Spinal cord (tissue), 10 donors: ENCODE results near the gene CFAP298. TPM values are rescaled to one million over a fixed set of nuclear protein-coding genes. Genes with fewer than 3 reads are reported as not detected.
A peak's percentile ranks its signal among the peaks of the same experiment; 100 is the strongest.

Experiments used
- DNase-seq, 6 donors: peaks; one replicate each; pipeline versions ENCODE4 v3.0.0 to v3.0.0-alpha.2; 2013 to 2015; ENCODE audit warnings: low spot score in 6 of 6, low read depth in 4 of 6
- H3K27ac ChIP-seq: one replicate; pipeline ENCODE4 v1.5.1; 2013; ENCODE audit warnings: low read depth, low read length, control low read depth
- H3K27me3 ChIP-seq: one replicate; pipeline ENCODE4 v1.6.1; 2013; ENCODE audit warnings: low read length; ENCODE audit not compliant: control insufficient read depth, insufficient read depth
- H3K36me3 ChIP-seq: one replicate; pipeline ENCODE4 v1.6.1; 2013; ENCODE audit warnings: low read length; ENCODE audit not compliant: control insufficient read depth, insufficient read depth
- H3K4me1 ChIP-seq: one replicate; pipeline ENCODE4 v1.6.1; 2013; ENCODE audit warnings: low read length; ENCODE audit not compliant: control insufficient read depth, insufficient read depth
- H3K4me3 ChIP-seq: one replicate; pipeline ENCODE4 v1.5.1; 2013; ENCODE audit warnings: low read depth, low read length, control low read depth
- H3K9me3 ChIP-seq: one replicate; pipeline ENCODE4 v1.6.1; 2013; ENCODE audit warnings: low read length; ENCODE audit not compliant: control insufficient read depth, insufficient read depth
- WGBS: methylation state at CpG from one replicate; pipeline ENCODE4 v1.1.5; 2013; ENCODE audit warnings: missing lambda C conversion rate; ENCODE audit not compliant: insufficient coverage; 5-methylcytosine and 5-hydroxymethylcytosine counted together
- polyA plus RNA-seq, 2 donors: library from polyadenylated mRNA; unstranded; fragments of 120-200 nt; gene quantifications; one replicate each; pipeline ENCODE4 v1.2.1, GENCODE V29; 2013; ENCODE audit not compliant: insufficient read length in 2 of 2
- total RNA-seq, 2 donors: library from RNA; depleted of rRNA in 1 of 2; stranded (reverse); fragments of 120-200 nt in 1 of 2; fragments of >200 nt in 1 of 2; gene quantifications; one replicate each; pipeline versions ENCODE4 v1.2.3 to v1.2.4, GENCODE V29; 2013 to 2014
- donor health status: healthy.

CFAP298 gene
- total and polyA plus RNA-seq, 4 donors: 21.6 to 60.4 (median 53.4) TPM

GRCh38 chr21:32585970-32586369, 26.2 kb downstream of the CFAP298 start:
- H3K27me3 ChIP-seq: no peaks in the 10 kb centered on the region
- H3K4me3 ChIP-seq: no peak overlapping the region
- WGBS: 80% methylated on average over 9 of the region's 9 CpGs
- no peaks in the 10 kb centered on the region for H3K9me3 ChIP-seq
- H3K27ac ChIP-seq: no peak overlapping the region
- no peak for DNase-seq
- no peaks in the 10 kb centered on the region for H3K4me1 ChIP-seq
- peaks cover 21% of the 10 kb centered on the region for H3K36me3 ChIP-seq

DNA sequence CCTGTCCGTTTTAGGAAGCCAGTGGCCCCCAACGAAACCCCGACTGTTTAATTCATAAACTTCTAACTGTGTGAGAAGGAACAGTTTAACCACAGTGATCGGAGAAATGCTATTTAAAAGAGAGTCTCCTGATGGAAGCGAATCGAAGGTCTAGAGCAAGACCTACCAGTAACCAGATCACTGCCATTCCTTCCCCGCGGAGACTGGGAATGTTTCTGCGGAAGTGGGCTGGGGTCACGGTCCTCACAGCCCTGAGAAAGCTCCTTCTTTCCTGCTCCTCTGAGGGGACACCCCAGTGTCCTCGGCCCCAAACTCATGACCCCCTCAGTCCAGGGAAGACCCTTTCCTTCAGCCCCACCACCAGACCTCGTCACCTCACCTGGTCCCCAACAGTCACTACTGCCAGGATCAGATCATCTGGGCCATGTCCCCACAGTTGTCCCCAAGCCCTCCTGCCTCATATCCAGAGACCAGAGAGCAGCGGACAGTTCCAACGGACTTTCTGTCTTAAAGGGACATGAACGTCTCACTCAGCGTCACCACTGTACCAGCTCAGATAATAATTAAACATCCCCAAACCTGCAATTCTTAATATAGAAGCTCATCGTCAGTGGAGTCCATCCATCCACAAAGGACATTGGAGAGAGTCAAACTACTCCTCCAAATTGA, 27.0 kb downstream of the CFAP298 start, which contains the start of gene TCP10L:
TSS of gene TCP10L (minus strand) at position 482 of the 669 bp plus-strand sequence. CDS start 1,219 bp downstream, outside the sequence.
- Histone ChIP-seq H3K27me3 (no peaks in the 10 kb centered on the region), H3K36me3 (peaks cover 21% of the 10 kb centered on the region), H3K9me3 (no peaks in the 10 kb centered on the region), H3K27ac (no peak within 1 kb of the TSS), H3K4me1 (no peaks in the 10 kb centered on the region), H3K4me3 (no peak within 1 kb of the TSS)
- DNase-seq: no peak
- WGBS: 79% methylated on average over 11 of the region's 17 CpGs

DNA sequence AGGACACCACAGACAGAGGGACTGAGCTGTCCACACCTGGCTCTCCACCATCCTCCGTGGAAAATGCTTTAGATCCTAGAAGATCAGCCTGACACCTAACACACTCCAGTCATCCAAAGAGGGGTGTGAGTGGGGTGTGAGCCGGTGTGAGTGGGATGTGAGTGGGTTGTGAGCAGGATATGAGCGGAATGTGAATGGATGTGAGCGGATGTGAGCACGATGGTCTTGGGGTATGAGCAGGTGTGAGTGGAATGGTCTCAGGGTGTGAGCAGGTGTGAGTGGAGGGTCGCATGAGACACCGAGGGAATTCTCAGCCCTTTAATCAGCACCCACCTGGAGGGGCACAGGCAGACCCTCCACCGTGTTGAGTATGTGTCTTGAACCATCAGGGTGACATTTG, 27.7 kb downstream of the CFAP298 start:
- Histone ChIP-seq H3K9me3 (no peaks in the 10 kb centered on the region), H3K36me3 (peaks cover 21% of the 10 kb centered on the region), H3K27me3 (no peaks in the 10 kb centered on the region), H3K27ac (no peak overlapping the region), H3K4me3 (no peak overlapping the region), H3K4me1 (no peaks in the 10 kb centered on the region)
- DNase-seq: no peak
- WGBS: 95% methylated on average over 4 of the region's 8 CpGs

DNA sequence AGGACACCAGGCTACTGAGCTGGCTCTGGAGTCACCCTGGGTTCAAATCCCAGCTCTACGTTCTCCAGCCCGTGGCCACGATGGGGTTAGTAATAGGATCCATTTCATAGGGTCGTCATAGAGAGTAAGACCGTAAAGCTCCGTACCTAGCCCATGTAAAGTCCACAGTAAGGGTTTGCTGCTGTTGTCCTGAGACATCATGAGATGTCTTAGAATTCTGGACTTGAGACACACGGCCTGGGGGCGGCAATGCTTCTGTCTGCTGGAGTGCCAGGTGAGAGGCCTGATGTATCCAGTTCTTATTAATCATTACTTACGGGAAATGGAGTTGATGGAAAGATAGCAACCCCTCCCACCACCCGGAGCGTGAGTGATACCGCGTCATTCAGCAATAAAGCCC, 30.4 kb downstream of the CFAP298 start:
- H3K4me1 ChIP-seq: no peaks in the 10 kb centered on the region
- DNase-seq: no peak
- H3K9me3 ChIP-seq: no peaks in the 10 kb centered on the region
- no peak overlapping the region for H3K27ac ChIP-seq
- WGBS: 96% methylated on average over 11 of the region's 13 CpGs
- H3K4me3 ChIP-seq: no peak overlapping the region
- H3K27me3 ChIP-seq: no peaks in the 10 kb centered on the region
- peaks cover 19% of the 10 kb centered on the region for H3K36me3 ChIP-seq

DNA sequence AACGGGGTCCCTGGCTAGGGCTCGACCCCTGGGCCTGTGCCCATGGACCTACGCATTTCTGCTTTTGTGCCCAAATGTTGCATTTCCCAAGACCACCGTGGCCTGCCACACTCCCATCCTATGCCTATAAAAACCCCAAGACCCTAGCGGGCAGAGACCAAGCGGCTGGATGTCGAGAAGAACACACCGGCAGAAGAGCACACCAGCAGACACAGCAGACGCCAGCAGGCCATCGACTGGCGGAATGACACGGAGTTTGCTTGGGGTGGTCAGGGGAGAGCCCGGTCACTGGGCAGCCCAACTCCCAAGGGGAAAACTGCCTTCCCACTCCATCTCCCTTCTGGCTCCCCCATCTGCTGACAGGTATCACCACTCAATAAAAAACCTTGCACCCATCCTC, 31.2 kb downstream of the CFAP298 start:
- Histone ChIP-seq H3K4me3 (no peak overlapping the region), H3K27me3 (no peaks in the 10 kb centered on the region), H3K36me3 (peaks cover 14% of the 10 kb centered on the region), H3K27ac (no peak overlapping the region), H3K9me3 (no peaks in the 10 kb centered on the region), H3K4me1 (no peaks in the 10 kb centered on the region)
- 97% methylated on average over 8 of the region's 13 CpGs for WGBS
- no peak for DNase-seq

GRCh38 chr21:32578107-32578691, 34.0 kb downstream of the CFAP298 start:
- Histone ChIP-seq H3K4me1 (no peaks in the 10 kb centered on the region), H3K36me3 (peaks cover 20% of the 10 kb centered on the region), H3K4me3 (no peak overlapping the region), H3K9me3 (no peaks in the 10 kb centered on the region), H3K27ac (no peak overlapping the region), H3K27me3 (no peaks in the 10 kb centered on the region)
- DNase-seq: peak in 1 of 6 donors; percentile 14
- 38% methylated on average over 12 of the region's 15 CpGs for WGBS

DNA sequence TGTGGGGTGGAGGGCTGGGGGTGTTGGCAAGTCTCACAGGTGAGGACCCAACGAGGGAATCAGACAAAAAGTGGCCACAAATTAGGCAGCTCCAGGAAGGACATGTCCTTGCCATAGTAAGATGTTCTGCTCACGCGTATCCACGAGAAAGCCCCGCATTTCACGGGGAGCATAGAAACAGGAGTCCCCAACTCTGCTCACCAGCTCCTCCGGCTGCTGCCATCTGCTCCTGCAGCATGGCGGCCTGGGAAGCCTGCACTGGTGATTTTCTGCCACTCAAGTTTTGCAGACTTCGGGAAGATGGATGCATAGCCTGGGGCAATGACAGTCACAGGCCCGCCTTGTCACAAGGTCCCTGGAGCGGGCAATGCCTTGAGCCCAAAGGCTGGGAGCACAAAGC, 36.2 kb downstream of the CFAP298 start:
- WGBS: 93% methylated on average over 11 of the region's 11 CpGs
- Histone ChIP-seq H3K27ac (no peak overlapping the region), H3K4me1 (no peaks in the 10 kb centered on the region), H3K36me3 (peaks cover 17% of the 10 kb centered on the region), H3K4me3 (no peak overlapping the region), H3K27me3 (no peaks in the 10 kb centered on the region), H3K9me3 (no peaks in the 10 kb centered on the region)
- DNase-seq: no peak

DNA sequence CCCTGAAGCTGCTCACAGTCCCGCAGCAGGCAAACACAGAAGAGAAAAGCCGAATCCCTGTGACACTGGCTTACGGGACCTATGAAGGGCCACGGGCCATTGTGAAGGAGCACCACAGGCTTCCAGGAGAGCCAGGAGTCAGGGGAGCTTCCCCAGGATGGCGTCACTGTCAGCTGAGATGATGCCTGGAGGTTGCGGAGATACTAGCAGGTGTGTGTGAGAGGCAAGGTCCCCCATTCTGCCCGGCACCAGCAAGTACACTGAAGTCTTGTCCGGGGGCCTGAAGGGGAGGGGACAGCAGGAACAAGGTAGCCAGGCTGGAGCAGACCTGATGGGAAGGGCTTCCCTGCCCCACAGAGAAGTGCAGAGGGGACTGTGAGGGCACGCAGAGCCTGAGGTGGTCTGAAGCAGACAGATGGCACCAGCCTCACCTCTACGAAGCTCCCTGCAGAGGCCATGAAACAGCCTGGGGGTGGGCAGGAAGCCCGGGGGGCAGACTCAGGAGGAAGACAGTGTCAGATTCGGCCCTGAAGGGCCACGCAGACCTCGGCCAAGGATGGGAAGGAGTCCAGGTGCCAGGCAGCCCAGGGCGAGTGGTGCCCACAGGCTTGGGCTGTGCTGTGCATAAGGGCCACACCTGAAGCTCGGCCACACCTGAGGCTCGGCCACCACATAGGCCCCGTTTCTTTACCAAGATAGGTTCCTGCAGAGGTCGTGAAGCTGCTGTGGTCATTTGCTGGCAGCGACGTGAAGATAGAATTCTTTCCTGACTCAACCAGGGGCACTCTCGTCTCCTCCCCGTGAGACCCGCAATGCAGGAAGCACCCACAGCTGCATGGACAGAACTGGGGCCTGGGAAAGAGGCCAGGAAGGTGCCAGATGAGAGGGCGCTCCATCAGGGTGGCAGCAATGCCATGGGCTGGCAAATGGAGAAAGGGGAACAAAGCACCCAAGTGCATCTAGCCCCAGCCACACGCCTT, 36.9 kb downstream of the CFAP298 start:
- H3K9me3 ChIP-seq: no peaks in the 10 kb centered on the region
- no peaks in the 10 kb centered on the region for H3K4me1 ChIP-seq
- H3K36me3 ChIP-seq: peaks cover 17% of the 10 kb centered on the region
- no peak overlapping the region for H3K4me3 ChIP-seq
- no peak for DNase-seq
- no peak overlapping the region for H3K27ac ChIP-seq
- H3K27me3 ChIP-seq: no peaks in the 10 kb centered on the region
- 87% methylated on average over 26 of the region's 26 CpGs for WGBS

DNA sequence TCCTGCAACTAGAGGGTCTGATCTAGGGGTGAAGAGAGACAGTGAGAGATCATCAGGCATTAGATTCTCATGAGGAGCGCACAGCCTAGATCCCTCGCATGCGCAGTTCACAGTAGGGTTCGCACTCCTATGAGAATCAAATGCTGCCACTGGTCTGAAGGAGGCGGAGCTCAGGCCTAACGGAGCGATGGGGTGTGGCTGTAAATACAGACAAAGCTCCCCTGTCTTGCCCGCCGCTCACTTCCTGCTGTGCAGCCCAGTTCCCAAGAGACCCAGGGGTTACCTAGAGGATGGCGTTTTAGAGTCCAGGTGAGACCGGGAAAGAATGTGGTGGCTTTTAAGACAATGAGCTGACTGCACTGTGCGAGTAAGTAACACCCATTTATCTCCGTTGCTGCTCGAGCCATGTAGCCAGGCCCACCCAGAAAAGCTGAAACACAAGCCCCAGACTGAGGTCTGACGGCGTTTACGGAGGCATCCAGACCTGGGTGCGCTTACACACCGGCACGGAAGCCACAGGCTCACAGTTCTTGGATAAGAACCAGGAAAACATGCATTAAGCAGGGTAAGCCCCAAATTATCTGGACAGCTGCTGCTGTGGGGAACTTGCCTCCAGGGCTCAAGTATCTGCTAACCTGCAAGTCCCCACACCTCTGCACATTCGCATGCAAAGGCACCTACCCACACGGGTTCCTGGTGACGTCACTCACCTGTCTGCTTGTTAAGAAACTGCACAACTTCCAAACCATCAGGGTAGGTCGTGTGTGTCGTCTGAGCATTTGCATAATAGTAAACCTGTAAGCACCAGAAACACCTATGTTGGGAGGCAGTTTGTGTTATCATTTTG, 39.4 kb downstream of the CFAP298 start:
- no peak overlapping the region for H3K4me3 ChIP-seq
- H3K36me3 ChIP-seq: peaks cover 14% of the 10 kb centered on the region
- no peak overlapping the region for H3K27ac ChIP-seq
- H3K9me3 ChIP-seq: no peaks in the 10 kb centered on the region
- DNase-seq: no peak
- H3K27me3 ChIP-seq: no peaks in the 10 kb centered on the region
- peaks cover 10% of the 10 kb centered on the region for H3K4me1 ChIP-seq
- WGBS: 78% methylated on average over 23 of the region's 25 CpGs
